WERI-Rb-1 (cell line): ENCODE data around the gene PAPPA.

Source experiments
- DNase-seq: peaks from one replicate; pipeline ENCODE4 v3.0.0-alpha.2; 2020
- H3K27ac ChIP-seq: fragments of 250-450 bp; sonication (Bioruptor Pico); 2 replicates; pipeline ENCODE4 v1.5.1; 2020; ENCODE audit warnings: mild to moderate bottlenecking, moderate library complexity
- H3K27me3 ChIP-seq: fragments of 250-450 bp; sonication (Bioruptor Pico); 2 replicates; pipeline ENCODE4 v1.5.1; 2021; ENCODE audit warnings: mild to moderate bottlenecking, low read depth, moderate library complexity; ENCODE audit not compliant: insufficient read depth, severe bottlenecking
- H3K36me3 ChIP-seq: fragments of 250-450 bp; sonication (Bioruptor Pico); 2 replicates; pipeline ENCODE4 v1.5.1; 2020; ENCODE audit warnings: mild to moderate bottlenecking, moderate library complexity
- H3K4me3 ChIP-seq: 2 replicates; pipeline ENCODE4 v1.5.1; 2011; ENCODE audit warnings: low read depth, mild to moderate bottlenecking, control low read depth, low read length
- H3K9me3 ChIP-seq: fragments of 250-450 bp; sonication (Bioruptor Pico); 2 replicates; pipeline ENCODE4 v1.5.1; 2021; ENCODE audit warnings: mild to moderate bottlenecking, moderate library complexity; ENCODE audit not compliant: severe bottlenecking
- CTCF ChIP-seq: IDR thresholded peaks from 2 replicates; pipeline ENCODE4 v1.5.1; 2011; ENCODE audit warnings: low read depth, mild to moderate bottlenecking, control low read depth, inconsistent platforms, low read length

Gene PAPPA

GRCh38 chr9:116393198-116393597 is 239.6 kb downstream of the PAPPA start:
- Histone ChIP-seq H3K4me3 (no peak overlapping the region), H3K27ac (no peak overlapping the region), H3K9me3 (no peaks in the 10 kb centered on the region), H3K36me3 (peaks cover 15% of the 10 kb centered on the region; the same call in 1 of the 2 replicates), H3K27me3 (no peaks in the 10 kb centered on the region)
- TF ChIP-seq CTCF, result no peak
- DNase-seq, result no peak

- Histone ChIP-seq H3K4me3 (no peak overlapping the region), H3K36me3 (peaks cover 15% of the 10 kb centered on the region; the same call in 1 of the 2 replicates), H3K27ac (no peak overlapping the region), H3K9me3 (no peaks in the 10 kb centered on the region), H3K27me3 (no peaks in the 10 kb centered on the region)
- DNase-seq, result no peak
- no peak for TF ChIP-seq CTCF
These were observed 240.5 kb downstream of the PAPPA start for GRCh38 chr9:116394070-116394469.

GRCh38 chr9:116394894-116395698 is 241.5 kb downstream of the PAPPA start:
- H3K36me3 ChIP-seq, result peaks cover 15% of the 10 kb centered on the region; the same call in 1 of the 2 replicates

GRCh38 chr9:116395699-116396037 is 242.1 kb downstream of the PAPPA start:
- H3K36me3 ChIP-seq, result peaks cover 15% of the 10 kb centered on the region; the same call in 1 of the 2 replicates
- no peak overlapping the region for H3K4me3 ChIP-seq
- no peak for DNase-seq
- H3K27me3 ChIP-seq, result no peaks in the 10 kb centered on the region
- H3K9me3 ChIP-seq, result no peaks in the 10 kb centered on the region
- no peak for TF ChIP-seq CTCF
- H3K27ac ChIP-seq, result no peak overlapping the region

More at GRCh38 chr9:116394894-116395698, 241.5 kb downstream of the PAPPA start:
- no peaks in the 10 kb centered on the region for H3K9me3 ChIP-seq
- no peak for TF ChIP-seq CTCF
- peak; percentile 17 for DNase-seq
- no peak overlapping the region for H3K27ac ChIP-seq
- H3K27me3 ChIP-seq, result no peaks in the 10 kb centered on the region
- H3K4me3 ChIP-seq, result no peak overlapping the region

GRCh38 chr9:116403171-116403570 is 249.6 kb downstream of the PAPPA start:
- Histone ChIP-seq H3K4me3 (no peak overlapping the region), H3K27me3 (no peaks in the 10 kb centered on the region), H3K36me3 (no peaks in the 10 kb centered on the region), H3K9me3 (no peaks in the 10 kb centered on the region), H3K27ac (no peak overlapping the region)
- DNase-seq, result no peak
- no peak for TF ChIP-seq CTCF

GRCh38 chr9:116404228-116404627 is 250.6 kb downstream of the PAPPA start:
- Histone ChIP-seq H3K27me3 (no peaks in the 10 kb centered on the region), H3K27ac (no peak overlapping the region), H3K36me3 (no peaks in the 10 kb centered on the region), H3K9me3 (no peaks in the 10 kb centered on the region), H3K4me3 (no peak overlapping the region)
- no peak for DNase-seq
- no peak for TF ChIP-seq CTCF
